ENCODE results near the gene EWSR1.

DNA sequence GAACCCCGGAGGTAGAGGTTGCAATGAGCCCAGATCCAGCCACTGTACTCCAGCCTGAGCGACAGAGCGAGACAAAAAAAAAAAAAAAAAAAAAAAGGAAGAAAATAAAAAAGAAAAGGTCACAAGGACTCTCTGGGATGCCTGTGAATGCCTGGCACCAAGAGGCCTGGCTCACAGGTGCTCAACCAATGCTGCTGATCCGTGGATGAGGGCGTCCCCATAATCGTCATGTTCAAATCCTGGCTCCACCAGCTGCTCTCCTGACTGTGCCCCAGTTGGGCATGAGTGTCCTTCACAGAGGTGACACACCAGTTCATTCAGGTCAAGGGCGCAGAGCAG lies 37.7 kb downstream of the EWSR1 start:
- TF ChIP-seq, protein P1, sequence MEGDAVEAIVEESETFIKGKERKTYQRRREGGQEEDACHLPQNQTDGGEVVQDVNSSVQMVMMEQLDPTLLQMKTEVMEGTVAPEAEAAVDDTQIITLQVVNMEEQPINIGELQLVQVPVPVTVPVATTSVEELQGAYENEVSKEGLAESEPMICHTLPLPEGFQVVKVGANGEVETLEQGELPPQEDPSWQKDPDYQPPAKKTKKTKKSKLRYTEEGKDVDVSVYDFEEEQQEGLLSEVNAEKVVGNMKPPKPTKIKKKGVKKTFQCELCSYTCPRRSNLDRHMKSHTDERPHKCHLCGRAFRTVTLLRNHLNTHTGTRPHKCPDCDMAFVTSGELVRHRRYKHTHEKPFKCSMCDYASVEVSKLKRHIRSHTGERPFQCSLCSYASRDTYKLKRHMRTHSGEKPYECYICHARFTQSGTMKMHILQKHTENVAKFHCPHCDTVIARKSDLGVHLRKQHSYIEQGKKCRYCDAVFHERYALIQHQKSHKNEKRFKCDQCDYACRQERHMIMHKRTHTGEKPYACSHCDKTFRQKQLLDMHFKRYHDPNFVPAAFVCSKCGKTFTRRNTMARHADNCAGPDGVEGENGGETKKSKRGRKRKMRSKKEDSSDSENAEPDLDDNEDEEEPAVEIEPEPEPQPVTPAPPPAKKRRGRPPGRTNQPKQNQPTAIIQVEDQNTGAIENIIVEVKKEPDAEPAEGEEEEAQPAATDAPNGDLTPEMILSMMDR (IDR thresholded peaks at IDR 0.05): no peak
- no peak for TF ChIP-seq ZFX (IDR thresholded peaks at IDR 0.05; ENCODE audit: borderline replicate concordance)
